NCI-H1930 (cell line): ENCODE results near the gene TRMU.
"Not testable (repeated sequence)": the region's sequence is repeated elsewhere in the genome, so short reads cannot be mapped to it uniquely, and the experiment has no call there.

Source experiments
- DNase-seq, 2 experiments: peaks; one replicate each; lab custom pipeline; 2025; lab: John Stamatoyannopoulos, UW

The TRMU gene

GRCh38 chr22:46387748-46388147 lies 52.2 kb downstream of the TRMU start:
- DNase-seq: no peak

- DNase-seq: no peak
Observed at GRCh38 chr22:46388647-46389046, 53.1 kb downstream of the TRMU start.

GRCh38 chr22:46389081-46389480 lies 53.6 kb downstream of the TRMU start:
- no peak for DNase-seq

GRCh38 chr22:46390105-46390651 lies 54.7 kb downstream of the TRMU start:
- no peak for DNase-seq

- no peak for DNase-seq
Observed at GRCh38 chr22:46390652-46391301, 55.3 kb downstream of the TRMU start.

GRCh38 chr22:46391486-46392136 lies 56.1 kb downstream of the TRMU start:
- no peak for DNase-seq

- no peak for DNase-seq
Observed at GRCh38 chr22:46392137-46392844, 56.8 kb downstream of the TRMU start.

GRCh38 chr22:46393873-46394272 lies 58.4 kb downstream of the TRMU start:
- DNase-seq: no peak

- DNase-seq: no peak
Observed at GRCh38 chr22:46394622-46395021, 59.1 kb downstream of the TRMU start.

- DNase-seq: no peak
Observed at GRCh38 chr22:46395145-46395544, 59.6 kb downstream of the TRMU start.

- not testable (repeated sequence) for DNase-seq
Observed at GRCh38 chr22:46397049-46397448, 61.5 kb downstream of the TRMU start.

- DNase-seq: no peak
Observed at GRCh38 chr22:46397514-46397913, 62.0 kb downstream of the TRMU start.

GRCh38 chr22:46397951-46398350 lies 62.4 kb downstream of the TRMU start:
- no peak for DNase-seq

GRCh38 chr22:46399251-46400024 lies 63.9 kb downstream of the TRMU start:
- no peak for DNase-seq

- no peak for DNase-seq
Observed at GRCh38 chr22:46401370-46401769, 65.9 kb downstream of the TRMU start.

- no peak for DNase-seq
Observed at GRCh38 chr22:46402505-46402904, 67.0 kb downstream of the TRMU start.

- DNase-seq: not testable (repeated sequence)
Observed at GRCh38 chr22:46403880-46404279, 68.4 kb downstream of the TRMU start.

- no peak for DNase-seq
Observed at GRCh38 chr22:46405901-46406300, 70.4 kb downstream of the TRMU start.

- DNase-seq: no peak
Observed at GRCh38 chr22:46406349-46406748, 70.8 kb downstream of the TRMU start.

- DNase-seq: no peak
Observed at GRCh38 chr22:46406791-46407190, 71.3 kb downstream of the TRMU start.
